ENCODE measurements around the gene CA11. TPM values are rescaled to one million over a fixed set of nuclear protein-coding genes. Genes with fewer than 3 reads are reported as not detected.
A peak's percentile ranks its signal among the peaks of the same experiment; 100 is the strongest.
"Not testable (repeated sequence)": the region's sequence is repeated elsewhere in the genome, so short reads cannot be mapped to it uniquely, and the experiment has no call there.

CA11 gene
- total RNA-seq (ENCODE audit: low replicate concordance) = 12.6 and 49.8 TPM in 2 replicates

DNA sequence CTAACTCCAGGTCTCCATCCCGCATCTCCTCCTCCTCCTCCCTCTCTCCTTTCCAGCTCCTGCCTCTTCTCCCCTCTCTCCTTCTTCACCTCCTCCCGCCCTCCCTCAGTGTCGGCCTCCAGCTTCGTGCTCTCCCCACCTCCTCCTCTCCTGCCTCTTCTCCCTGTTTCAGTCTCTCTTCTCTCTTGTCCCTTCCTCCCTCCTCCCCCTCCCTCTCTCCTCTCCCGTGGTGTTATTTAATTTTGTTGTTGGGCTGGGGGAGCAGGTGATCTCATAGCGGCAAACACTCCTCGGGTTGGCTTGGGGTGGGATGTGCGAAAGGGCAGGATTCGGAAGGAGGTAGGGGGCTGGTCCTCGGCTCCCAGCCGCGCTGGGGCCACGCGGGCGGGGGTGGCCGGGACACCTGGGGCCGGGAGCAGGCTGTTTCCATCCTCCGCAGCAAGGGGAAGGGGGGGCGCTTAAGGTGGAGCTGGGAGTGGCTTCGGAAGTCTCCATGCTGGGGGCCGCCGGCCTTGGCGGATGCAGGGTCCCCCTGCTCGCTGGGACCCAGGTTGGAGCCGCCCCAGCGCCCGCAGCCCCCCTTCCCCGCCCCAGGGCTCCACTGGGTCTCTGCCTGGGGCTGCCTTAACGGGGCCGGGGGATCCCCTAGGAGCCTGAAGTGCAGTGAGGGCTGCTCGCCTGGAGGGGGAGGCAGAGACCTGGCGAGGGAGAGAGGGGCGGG is at the start of gene CA11:
Gene CA11 (minus strand): TSS at position 187 of the 721 bp plus-strand sequence. CDS start 555 bp downstream, outside the sequence.
- H3K79me2 ChIP-seq (ENCODE audit: low read depth) = peaks cover 15% of the 10 kb centered on the region
- no peaks in the 10 kb centered on the region for H3K9me3 Mint-ChIP-seq
- no peaks in the 10 kb centered on the region for H3K9me3 ChIP-seq (ENCODE audit: low read depth)
- H3K27ac Mint-ChIP-seq = peak within 1 kb of the TSS; percentile 91
- H3K4me1 ChIP-seq = peaks cover 5% of the 10 kb centered on the region
- peaks cover 7% of the 10 kb centered on the region for H3K27me3 Mint-ChIP-seq (ENCODE audit: insufficient read depth, low read depth)
- peaks cover 19% of the 10 kb centered on the region for H3F3A ChIP-seq (ENCODE audit: low read depth)
- no peaks in the 10 kb centered on the region for H4K20me1 ChIP-seq (ENCODE audit: low read depth)
- peak; percentile 96 for DNase-seq (ENCODE audit: low spot score)
- TF ChIP-seq, protein P1, sequence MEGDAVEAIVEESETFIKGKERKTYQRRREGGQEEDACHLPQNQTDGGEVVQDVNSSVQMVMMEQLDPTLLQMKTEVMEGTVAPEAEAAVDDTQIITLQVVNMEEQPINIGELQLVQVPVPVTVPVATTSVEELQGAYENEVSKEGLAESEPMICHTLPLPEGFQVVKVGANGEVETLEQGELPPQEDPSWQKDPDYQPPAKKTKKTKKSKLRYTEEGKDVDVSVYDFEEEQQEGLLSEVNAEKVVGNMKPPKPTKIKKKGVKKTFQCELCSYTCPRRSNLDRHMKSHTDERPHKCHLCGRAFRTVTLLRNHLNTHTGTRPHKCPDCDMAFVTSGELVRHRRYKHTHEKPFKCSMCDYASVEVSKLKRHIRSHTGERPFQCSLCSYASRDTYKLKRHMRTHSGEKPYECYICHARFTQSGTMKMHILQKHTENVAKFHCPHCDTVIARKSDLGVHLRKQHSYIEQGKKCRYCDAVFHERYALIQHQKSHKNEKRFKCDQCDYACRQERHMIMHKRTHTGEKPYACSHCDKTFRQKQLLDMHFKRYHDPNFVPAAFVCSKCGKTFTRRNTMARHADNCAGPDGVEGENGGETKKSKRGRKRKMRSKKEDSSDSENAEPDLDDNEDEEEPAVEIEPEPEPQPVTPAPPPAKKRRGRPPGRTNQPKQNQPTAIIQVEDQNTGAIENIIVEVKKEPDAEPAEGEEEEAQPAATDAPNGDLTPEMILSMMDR (IDR thresholded peaks at IDR 0.05) = peak; percentile 83
- no peak for TF ChIP-seq EZH2 (IDR thresholded peaks at IDR 0.05)
- TF ChIP-seq EZH2phosphoT487 (IDR thresholded peaks at IDR 0.05) = no peak
- H3K4me2 ChIP-seq = peak within 1 kb of the TSS; percentile 95
- H3K4me1 Mint-ChIP-seq = peaks cover 22% of the 10 kb centered on the region
- peak within 1 kb of the TSS; percentile 91 for H3K4me3 Mint-ChIP-seq
- H2AFZ ChIP-seq (replicated peaks) = peak within 1 kb of the TSS; percentile 67
- H3K9ac ChIP-seq = no peak within 1 kb of the TSS
- peak within 1 kb of the TSS; percentile 81 for H3K27ac ChIP-seq
- no peaks in the 10 kb centered on the region for H3K27me3 ChIP-seq
- peaks cover 2% of the 10 kb centered on the region for H3K36me3 Mint-ChIP-seq
- peak within 1 kb of the TSS; percentile 71 for H3K4me3 ChIP-seq
- no peaks in the 10 kb centered on the region for H3K36me3 ChIP-seq

DNA sequence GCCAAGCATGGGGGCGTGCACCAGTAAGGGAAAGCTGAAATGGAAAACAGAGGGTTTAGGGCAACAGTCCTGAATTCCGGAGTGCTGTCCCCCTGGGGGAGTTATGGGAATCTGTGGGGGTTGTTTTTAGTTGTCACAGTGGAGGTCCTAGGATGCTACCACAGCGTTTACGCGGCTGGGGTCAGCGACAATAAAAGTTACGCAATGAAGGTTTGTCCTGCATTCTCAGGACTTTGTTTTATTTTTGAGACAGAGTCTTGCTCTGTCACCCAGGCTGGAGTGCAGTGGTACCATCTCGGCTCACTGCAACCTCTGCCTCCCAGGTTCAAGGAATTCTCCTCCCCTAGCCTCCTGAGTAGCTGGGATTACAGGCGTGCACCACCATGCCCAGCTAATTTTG is 47.6 kb upstream of the CA11 start:
- H3K4me3 Mint-ChIP-seq; H3K36me3 ChIP-seq; H3K4me1 Mint-ChIP-seq; DNase-seq (ENCODE audit: low spot score); H3K9ac ChIP-seq; H3K9me3 ChIP-seq (ENCODE audit: low read depth); H3K4me1 ChIP-seq; H4K20me1 ChIP-seq (ENCODE audit: low read depth); H3K79me2 ChIP-seq (ENCODE audit: low read depth); H2AFZ ChIP-seq (replicated peaks); H3K27ac Mint-ChIP-seq; H3K36me3 Mint-ChIP-seq; H3K4me3 ChIP-seq; H3K9me3 Mint-ChIP-seq; H3K27ac ChIP-seq; H3K4me2 ChIP-seq: not testable (repeated sequence)
- Histone ChIP-seq H3F3A (ENCODE audit: low read depth) (peaks cover 15% of the 10 kb centered on the region), H3K27me3 (peaks cover 17% of the 10 kb centered on the region)
- H3K27me3 Mint-ChIP-seq (ENCODE audit: insufficient read depth, low read depth) = peaks cover 22% of the 10 kb centered on the region

DNA sequence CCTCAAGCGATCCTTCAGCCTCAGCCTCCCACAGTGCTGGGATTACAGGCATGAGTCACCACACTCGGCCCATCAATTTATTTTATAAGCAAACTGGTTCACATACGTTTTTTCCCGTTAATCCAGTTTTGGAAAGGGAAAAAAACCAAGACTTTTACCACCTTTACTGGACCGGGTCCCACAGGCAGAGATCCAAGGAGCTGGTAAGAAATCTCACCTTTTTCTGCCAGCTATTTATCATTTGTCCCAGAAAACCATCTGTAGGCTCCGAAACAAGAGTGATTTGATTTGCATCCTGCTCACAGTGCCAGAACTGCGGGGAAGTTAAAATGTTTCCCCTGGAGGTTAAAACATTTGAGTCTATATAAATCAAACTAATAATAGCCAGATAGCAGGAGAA is 43.5 kb upstream of the CA11 start:
- no peak overlapping the region for H3K4me3 Mint-ChIP-seq
- no peaks in the 10 kb centered on the region for H3K79me2 ChIP-seq (ENCODE audit: low read depth)
- peaks cover 12% of the 10 kb centered on the region for H3K4me1 Mint-ChIP-seq
- no peaks in the 10 kb centered on the region for H3K36me3 ChIP-seq
- no peaks in the 10 kb centered on the region for H3F3A ChIP-seq (ENCODE audit: low read depth)
- H3K27ac ChIP-seq = no peak overlapping the region
- H3K27me3 Mint-ChIP-seq (ENCODE audit: insufficient read depth, low read depth) = peaks cover 9% of the 10 kb centered on the region
- H2AFZ ChIP-seq (replicated peaks) = no peak overlapping the region
- no peak overlapping the region for H3K27ac Mint-ChIP-seq
- H3K27me3 ChIP-seq = no peaks in the 10 kb centered on the region
- H3K9me3 ChIP-seq (ENCODE audit: low read depth) = no peaks in the 10 kb centered on the region
- no peak overlapping the region for H3K4me2 ChIP-seq
- TF ChIP-seq EZH2 (IDR thresholded peaks at IDR 0.05) = no peak
- TF ChIP-seq, protein P1 (IDR thresholded peaks at IDR 0.05) = no peak
- no peak for TF ChIP-seq EZH2phosphoT487 (IDR thresholded peaks at IDR 0.05)
- H3K4me1 ChIP-seq = no peaks in the 10 kb centered on the region
- H3K9me3 Mint-ChIP-seq = peaks cover 4% of the 10 kb centered on the region
- H3K36me3 Mint-ChIP-seq = peaks cover 2% of the 10 kb centered on the region
- no peak overlapping the region for H3K4me3 ChIP-seq
- H3K9ac ChIP-seq = no peak overlapping the region
- no peaks in the 10 kb centered on the region for H4K20me1 ChIP-seq (ENCODE audit: low read depth)
- DNase-seq (ENCODE audit: low spot score) = no peak

DNA sequence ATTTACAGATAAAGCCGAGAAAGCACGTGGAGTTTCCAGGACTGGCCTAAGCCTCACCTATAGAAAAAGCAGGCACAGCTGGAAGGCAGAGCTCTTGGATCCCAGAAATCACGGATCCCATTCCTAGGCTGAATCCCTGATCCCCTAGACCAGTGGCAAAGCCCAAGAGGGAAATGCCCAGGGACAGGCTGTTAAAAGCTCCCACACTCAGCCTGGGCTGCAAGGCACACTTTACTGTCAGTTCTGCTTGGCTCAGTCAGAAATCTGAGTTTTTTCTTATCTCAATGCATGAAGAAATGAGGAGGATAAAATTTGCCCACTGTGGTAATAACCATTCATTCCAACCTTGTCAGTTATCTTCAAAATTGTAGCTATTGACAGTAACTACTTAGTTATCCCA is 41.8 kb upstream of the CA11 start:
- Mint-ChIP-seq H3K9me3 (peaks cover 4% of the 10 kb centered on the region), H3K4me3 (no peak overlapping the region)
- DNase-seq (ENCODE audit: low spot score) = no peak

DNA sequence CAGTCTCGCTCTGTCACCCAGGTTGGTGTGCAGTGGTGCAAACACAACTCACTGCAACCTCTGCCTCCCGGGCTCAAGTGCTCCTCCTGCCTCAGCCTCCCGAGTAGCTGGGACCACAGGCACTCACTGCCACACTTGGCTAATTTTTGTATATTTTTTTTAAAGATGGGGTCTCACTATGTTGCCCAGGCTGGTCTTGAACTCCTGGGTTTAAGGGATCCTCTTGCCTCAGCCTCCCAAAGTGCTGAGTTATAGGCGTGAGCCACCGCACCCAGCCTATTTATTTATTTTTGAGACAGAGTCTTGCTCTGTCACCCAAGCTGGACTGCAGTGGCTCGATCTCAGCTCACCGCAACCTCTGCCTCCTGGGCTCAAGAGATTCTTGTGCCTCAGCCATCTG is 40.6 kb upstream of the CA11 start:
- H3K36me3 Mint-ChIP-seq; H3K9ac ChIP-seq; H4K20me1 ChIP-seq (ENCODE audit: low read depth); H3K27me3 Mint-ChIP-seq (ENCODE audit: insufficient read depth, low read depth); H3K9me3 Mint-ChIP-seq; H3F3A ChIP-seq (ENCODE audit: low read depth); H3K4me3 Mint-ChIP-seq; H3K9me3 ChIP-seq (ENCODE audit: low read depth); H3K27ac ChIP-seq; H3K79me2 ChIP-seq (ENCODE audit: low read depth); H2AFZ ChIP-seq (replicated peaks); DNase-seq (ENCODE audit: low spot score); H3K36me3 ChIP-seq; H3K27me3 ChIP-seq; H3K4me2 ChIP-seq; H3K27ac Mint-ChIP-seq; H3K4me1 ChIP-seq; H3K4me3 ChIP-seq: not testable (repeated sequence)
- H3K4me1 Mint-ChIP-seq = peaks cover 15% of the 10 kb centered on the region

More for the DNA sequence above, 41.8 kb upstream of the CA11 start:
- TF ChIP-seq EZH2 (IDR thresholded peaks at IDR 0.05) = no peak
- TF ChIP-seq EZH2phosphoT487 (IDR thresholded peaks at IDR 0.05) = no peak
- TF ChIP-seq, protein P1 (IDR thresholded peaks at IDR 0.05) = no peak
- Mint-ChIP-seq H3K27ac (no peak overlapping the region), H3K36me3 (no peaks in the 10 kb centered on the region), H3K27me3 (ENCODE audit: insufficient read depth, low read depth) (peaks cover 7% of the 10 kb centered on the region), H3K4me1 (peaks cover 15% of the 10 kb centered on the region)
- no peak overlapping the region for H2AFZ ChIP-seq (replicated peaks)
- H3F3A ChIP-seq (ENCODE audit: low read depth) = peaks cover 2% of the 10 kb centered on the region
- H3K4me1 ChIP-seq = no peaks in the 10 kb centered on the region
- H3K4me2 ChIP-seq = no peak overlapping the region
- no peaks in the 10 kb centered on the region for H3K36me3 ChIP-seq
- H4K20me1 ChIP-seq (ENCODE audit: low read depth) = no peaks in the 10 kb centered on the region
- no peak overlapping the region for H3K9ac ChIP-seq
- no peak overlapping the region for H3K4me3 ChIP-seq
- no peaks in the 10 kb centered on the region for H3K27me3 ChIP-seq
- no peak overlapping the region for H3K27ac ChIP-seq
- no peaks in the 10 kb centered on the region for H3K9me3 ChIP-seq (ENCODE audit: low read depth)
- H3K79me2 ChIP-seq (ENCODE audit: low read depth) = no peaks in the 10 kb centered on the region

Measured in neural progenitor cell (in vitro differentiated cells).